Body of pancreas (tissue), 4 donors: ENCODE results near the gene DMXL2.

ENCODE experiments used
- POLR2A ChIP-seq, 3 donors: fragments of 450-650 bp; IDR thresholded peaks; one replicate each; pipeline ENCODE4 v1.6.1; 2016; ENCODE audit warnings: antibody characterized with exemption in 3 of 3, mild to moderate bottlenecking in 2 of 3
- TF ChIP-seq, protein P1 (sequence below), 7 experiments: fragments of 450-650 bp in 4 of 7; fragments of 200-600 bp in 3 of 7; sonication (generic) in 3 of 7; IDR thresholded peaks; one replicate each; pipeline ENCODE4 v1.5.1; 2016 to 2019; ENCODE audit warnings: antibody characterized with exemption in 7 of 7

DNA sequence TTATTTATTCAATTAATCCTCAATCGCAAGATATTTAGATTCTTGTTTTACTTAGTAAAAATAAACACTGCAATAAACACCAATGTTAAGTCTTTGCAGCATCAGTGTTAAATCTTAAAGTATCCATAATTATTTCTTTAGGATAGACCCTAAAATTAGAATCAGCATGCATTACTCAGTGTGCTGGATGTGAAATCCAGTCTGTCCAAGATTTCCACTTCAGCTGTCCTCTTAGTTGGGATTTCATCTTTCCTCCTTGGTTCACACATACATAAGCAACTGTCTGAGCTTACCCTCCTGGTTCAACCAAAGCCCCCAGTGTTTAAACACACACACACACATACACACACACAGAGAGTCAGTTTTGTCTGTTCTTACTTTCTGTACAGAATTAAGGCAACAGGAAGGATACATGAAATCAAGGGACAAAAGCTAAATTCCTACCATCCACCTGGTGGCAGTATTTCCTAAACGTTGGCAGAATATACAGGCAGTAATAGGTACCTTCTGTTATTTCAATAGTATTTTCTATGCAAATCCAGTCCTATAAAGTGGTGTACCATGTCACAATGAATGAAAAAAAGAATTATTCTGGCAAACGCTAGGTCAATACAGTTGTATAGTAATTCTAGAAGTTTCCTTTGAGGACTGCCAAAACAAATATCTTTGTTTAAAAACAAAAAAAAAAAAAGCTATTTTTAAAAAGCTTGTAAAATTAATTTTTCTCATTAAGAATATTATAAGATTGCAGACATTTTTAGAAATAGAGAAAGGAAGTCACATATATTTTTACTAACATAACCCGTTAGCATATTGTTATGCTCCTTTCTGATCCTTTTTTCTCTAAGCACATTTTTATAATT is 27.3 kb upstream of the DMXL2 start:
- TF ChIP-seq, protein P1, sequence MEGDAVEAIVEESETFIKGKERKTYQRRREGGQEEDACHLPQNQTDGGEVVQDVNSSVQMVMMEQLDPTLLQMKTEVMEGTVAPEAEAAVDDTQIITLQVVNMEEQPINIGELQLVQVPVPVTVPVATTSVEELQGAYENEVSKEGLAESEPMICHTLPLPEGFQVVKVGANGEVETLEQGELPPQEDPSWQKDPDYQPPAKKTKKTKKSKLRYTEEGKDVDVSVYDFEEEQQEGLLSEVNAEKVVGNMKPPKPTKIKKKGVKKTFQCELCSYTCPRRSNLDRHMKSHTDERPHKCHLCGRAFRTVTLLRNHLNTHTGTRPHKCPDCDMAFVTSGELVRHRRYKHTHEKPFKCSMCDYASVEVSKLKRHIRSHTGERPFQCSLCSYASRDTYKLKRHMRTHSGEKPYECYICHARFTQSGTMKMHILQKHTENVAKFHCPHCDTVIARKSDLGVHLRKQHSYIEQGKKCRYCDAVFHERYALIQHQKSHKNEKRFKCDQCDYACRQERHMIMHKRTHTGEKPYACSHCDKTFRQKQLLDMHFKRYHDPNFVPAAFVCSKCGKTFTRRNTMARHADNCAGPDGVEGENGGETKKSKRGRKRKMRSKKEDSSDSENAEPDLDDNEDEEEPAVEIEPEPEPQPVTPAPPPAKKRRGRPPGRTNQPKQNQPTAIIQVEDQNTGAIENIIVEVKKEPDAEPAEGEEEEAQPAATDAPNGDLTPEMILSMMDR (IDR thresholded peaks at IDR 0.05), result peak; percentile 38 to 93 (median 87)
- no peak for TF ChIP-seq POLR2A (IDR thresholded peaks at IDR 0.05)
